Measurements from ENCODE around the gene ARL6IP6. TPM values are rescaled to one million over a fixed set of nuclear protein-coding genes. Genes with fewer than 3 reads are reported as not detected.

ARL6IP6 gene
- total RNA-seq, 4 donors from 2014 or later, result 12.6 to 25.9 (median 19.0) TPM

GRCh38 chr2:152693033-152693432, 25.4 kb upstream of the ARL6IP6 start:
- ATAC-seq (ENCODE audit: low FRiP score) (no peak), DNase-seq (ENCODE audit: low spot score) (no peak)
- no peak for TF ChIP-seq CTCF (IDR thresholded peaks at IDR 0.05)

GRCh38 chr2:152694161-152694661, 24.2 kb upstream of the ARL6IP6 start:
- ATAC-seq (ENCODE audit: low FRiP score) (peak; percentile 87), DNase-seq (ENCODE audit: low spot score) (no peak)
- no peak for TF ChIP-seq CTCF (IDR thresholded peaks at IDR 0.05)

GRCh38 chr2:152695763-152696162, 22.7 kb upstream of the ARL6IP6 start:
- ATAC-seq (ENCODE audit: low FRiP score) (no peak), DNase-seq (ENCODE audit: low spot score) (no peak)
- TF ChIP-seq CTCF (IDR thresholded peaks at IDR 0.05), result no peak

GRCh38 chr2:152696476-152696875, 21.9 kb upstream of the ARL6IP6 start:
- no peak for DNase-seq (ENCODE audit: low spot score)
- TF ChIP-seq CTCF (IDR thresholded peaks at IDR 0.05), result no peak
- ATAC-seq (ENCODE audit: low FRiP score), result no peak

- TF ChIP-seq CTCF (IDR thresholded peaks at IDR 0.05), result no peak
- ATAC-seq (ENCODE audit: low FRiP score) (no peak), DNase-seq (ENCODE audit: low spot score) (no peak)
Observed at GRCh38 chr2:152701198-152701597, 17.2 kb upstream of the ARL6IP6 start.

GRCh38 chr2:152706477-152707021, 11.9 kb upstream of the ARL6IP6 start:
- no peak for TF ChIP-seq CTCF (IDR thresholded peaks at IDR 0.05)
- no peak for DNase-seq (ENCODE audit: low spot score)
- no peak for ATAC-seq (ENCODE audit: low FRiP score)

GRCh38 chr2:152708742-152709141, 9.7 kb upstream of the ARL6IP6 start:
- no peak for ATAC-seq (ENCODE audit: low FRiP score)
- no peak for TF ChIP-seq CTCF (IDR thresholded peaks at IDR 0.05)
- no peak for DNase-seq (ENCODE audit: low spot score)

Data from omental fat pad (tissue), 4 donors.